ENCODE measurements around the gene PEMT.

DNA sequence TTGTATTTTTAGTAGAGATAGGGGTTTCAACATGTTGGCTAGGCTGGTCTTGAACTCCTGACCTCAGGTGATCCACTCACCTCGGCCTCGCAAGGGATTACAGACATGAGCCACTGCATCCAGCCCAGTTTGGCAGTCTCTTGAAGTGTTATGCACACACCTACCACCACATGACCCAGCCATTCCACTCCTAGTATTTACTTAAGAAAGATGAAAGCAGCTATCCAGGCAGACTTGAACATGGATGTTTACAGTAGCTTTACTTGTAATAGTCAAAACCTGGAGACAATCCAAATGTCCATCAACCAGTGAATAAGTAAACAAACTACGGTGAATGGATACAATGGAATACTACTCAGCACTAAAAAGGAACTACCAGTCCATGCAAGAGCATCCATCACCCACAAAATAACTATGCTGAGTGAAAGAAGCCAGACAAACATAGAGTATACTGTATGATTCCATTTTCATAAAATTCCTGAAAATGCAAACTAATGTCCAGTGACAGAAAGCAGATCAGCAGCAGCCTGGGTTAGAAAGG is 57.5 kb downstream of the PEMT start:
- no peak for TF ChIP-seq FOXP2 (optimal IDR thresholded peaks at IDR 0.05; ENCODE audit: control extremely low read depth, extremely low read length, insufficient read depth)
- TF ChIP-seq POLR2AphosphoS5 (IDR thresholded peaks at IDR 0.05; ENCODE audit: borderline replicate concordance, low read depth, low read length) = no peak
- TF ChIP-seq EZH2 (IDR thresholded peaks at IDR 0.05) = no peak

All from SK-N-MC (cell line).